HG03135 (cell line): ENCODE data around the gene CCSER1.
"Not testable (repeated sequence)": the region's sequence is repeated elsewhere in the genome, so short reads cannot be mapped to it uniquely, and the experiment has no call there.

Source experiments
- ATAC-seq: cut with Tn5 transposase; IDR thresholded peaks from one replicate; pipeline ENCODE4 v1.9.1; 2021; ENCODE audit warnings: mild to moderate bottlenecking, moderate library complexity; ENCODE audit not compliant: unreplicated experiment

The CCSER1 gene

DNA sequence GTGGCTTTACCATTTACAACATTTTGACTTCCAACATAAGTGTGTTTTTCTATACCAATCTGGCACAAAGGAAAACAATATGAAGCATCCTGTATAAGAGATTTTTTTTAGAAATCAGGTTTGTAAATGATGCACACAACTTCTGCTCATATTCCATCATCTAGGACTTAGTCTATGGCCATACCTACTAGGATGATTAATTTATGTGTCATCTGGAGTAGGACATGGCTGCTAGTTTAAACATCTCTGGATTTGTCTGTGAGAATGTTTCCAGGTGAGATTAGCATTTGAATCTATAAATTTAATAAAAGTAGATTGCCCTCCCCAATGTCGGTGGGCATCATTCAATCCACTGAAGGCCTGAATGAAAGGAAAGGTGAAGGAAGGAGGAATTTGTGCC lies 1493.8 kb downstream of the CCSER1 start:
- ATAC-seq: no peak

DNA sequence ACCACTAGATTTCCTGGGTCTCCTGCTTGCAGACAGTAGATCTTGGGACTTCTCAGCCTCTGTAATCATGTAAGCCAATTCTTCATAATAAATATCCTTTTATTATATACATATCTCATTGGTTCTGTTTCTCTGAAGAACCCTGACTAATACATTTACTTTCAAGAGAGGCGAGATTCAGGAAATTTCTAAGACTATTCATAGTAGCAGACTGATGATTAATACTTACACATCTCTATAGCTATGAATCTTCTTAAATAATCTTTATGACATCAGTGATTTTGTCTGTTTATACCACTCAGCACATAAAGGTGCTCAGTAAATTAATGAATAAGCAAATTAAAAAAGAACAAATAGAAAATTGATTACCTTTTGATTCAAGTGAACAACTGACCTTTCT lies 1494.3 kb downstream of the CCSER1 start:
- ATAC-seq: no peak

DNA sequence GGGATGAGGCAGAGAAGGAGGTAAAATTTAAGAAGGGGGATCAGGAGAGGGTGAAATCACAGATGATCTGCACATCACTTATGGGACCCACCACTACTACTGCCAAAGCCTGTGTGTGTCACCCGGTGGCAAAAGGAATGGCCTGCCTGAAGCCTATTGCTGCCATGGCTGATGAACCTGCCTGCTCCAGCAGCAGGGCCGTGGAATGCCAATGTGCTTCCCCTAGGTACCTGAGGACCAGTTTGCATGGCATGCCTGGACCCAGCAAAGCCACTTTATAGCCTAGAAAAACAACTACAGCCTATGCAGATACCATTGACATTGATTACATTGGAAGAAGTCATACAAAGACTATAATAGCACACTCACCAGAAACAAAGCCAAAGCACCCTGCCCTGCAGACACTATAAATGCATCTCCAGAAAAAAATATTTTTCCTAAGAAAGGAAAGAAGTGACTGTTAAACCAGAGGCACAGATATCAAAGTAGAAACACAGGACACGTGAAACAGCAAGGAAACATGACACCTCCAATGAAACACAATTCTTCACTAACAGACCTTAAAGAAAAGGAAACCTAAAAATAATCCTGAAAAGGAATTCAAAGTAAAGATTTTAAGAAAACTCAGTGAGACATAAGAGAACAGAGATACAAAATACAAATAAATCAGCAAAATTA lies 1495.9 kb downstream of the CCSER1 start:
- no peak for ATAC-seq

DNA sequence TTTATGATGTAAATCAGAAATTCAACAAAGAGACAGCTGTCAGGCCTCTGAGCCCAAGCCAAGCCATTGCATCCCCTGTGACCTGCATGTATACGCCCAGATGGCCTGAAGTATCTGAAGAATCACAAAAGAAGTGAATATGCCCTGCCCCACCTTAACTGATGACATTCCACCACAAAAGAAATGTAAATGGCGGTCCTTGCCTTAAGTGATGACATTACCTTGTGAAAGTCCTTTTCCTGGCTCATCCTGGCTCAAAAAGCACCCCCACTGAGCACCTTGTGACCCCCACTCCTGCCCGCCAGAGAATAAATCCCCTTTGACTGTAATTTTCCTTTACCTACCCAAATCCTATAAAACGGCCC lies 1496.4 kb downstream of the CCSER1 start:
- not testable (repeated sequence) for ATAC-seq

DNA sequence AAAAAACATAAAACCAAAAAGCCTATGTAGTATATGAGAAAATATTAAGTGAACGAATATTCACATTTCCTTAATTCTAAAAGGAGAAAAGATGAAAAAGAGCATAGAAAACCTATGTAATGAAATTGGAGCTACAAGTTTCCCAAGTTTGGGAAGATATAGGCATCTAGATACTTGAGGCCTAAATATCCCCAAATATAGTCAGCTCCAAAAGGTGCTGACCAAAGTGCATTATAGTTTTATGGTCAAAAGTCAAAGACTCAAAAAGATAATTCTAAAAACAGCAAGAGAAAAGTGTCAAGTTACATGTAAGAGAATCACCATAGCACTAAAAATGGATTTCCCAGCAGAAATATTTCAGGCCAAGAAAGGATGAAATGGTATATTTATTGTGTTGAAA lies 1502.9 kb downstream of the CCSER1 start:
- ATAC-seq: no peak

DNA sequence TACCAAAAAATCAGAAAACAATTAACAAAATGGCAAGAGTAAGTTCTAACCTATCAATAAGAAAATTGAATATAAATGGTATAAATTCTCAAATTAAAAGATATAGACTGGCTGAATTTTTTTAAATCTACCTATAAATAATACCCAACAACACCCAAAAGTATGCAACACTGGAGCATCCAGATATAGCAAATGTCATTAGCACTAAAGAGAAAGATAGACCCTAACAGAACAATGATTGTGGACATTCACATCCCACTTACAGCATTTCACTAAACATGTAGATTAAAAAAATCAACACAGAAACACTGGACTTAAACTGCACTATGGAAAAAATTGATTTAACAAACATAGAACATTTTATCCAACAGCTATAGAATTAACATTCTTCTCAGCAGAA lies 1503.6 kb downstream of the CCSER1 start:
- ATAC-seq: no peak

DNA sequence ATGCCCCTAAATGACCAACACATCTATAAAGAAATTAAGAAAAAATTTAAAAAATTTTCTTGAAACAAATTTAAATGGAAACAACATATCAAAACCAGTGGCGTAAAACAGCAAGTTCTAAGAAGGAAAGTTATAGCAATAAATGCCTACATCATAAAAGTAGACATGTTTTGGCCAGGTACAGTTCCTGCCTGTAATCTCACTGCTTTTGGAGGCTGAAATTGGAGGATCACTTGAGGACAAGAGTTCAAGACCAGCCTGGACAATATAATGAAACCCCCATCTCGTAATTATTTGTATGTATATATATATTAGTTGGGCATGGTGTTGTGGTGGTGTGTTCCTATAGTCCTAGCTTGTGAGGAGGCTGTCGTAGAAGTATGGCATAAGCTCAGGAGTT lies 1504.1 kb downstream of the CCSER1 start:
- ATAC-seq: no peak

DNA sequence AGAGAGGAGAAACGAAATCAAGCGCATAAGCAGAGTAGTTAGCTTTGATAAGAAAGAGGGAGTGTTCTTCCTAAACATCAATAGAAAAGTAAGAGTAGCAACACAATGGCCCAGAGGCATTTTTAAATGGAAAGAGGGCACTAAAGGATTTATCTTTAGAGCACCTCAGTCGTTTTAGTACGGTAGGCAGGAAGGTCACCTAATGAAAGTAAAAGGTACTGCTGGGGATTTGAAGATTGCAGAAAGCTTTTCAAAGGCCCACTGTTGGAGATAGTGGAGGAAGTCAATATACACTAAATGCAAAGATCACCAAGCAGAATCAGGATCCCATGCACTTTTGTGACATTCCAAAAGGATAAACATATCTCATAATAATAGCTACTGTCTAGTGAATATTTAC lies 1508.9 kb downstream of the CCSER1 start:
- no peak for ATAC-seq
